VCaP (cell line): Measurements from ENCODE around the gene TBXA2R.
"Not testable (repeated sequence)": the region's sequence is repeated elsewhere in the genome, so short reads cannot be mapped to it uniquely, and the experiment has no call there.

ENCODE experiments used
- H3K27ac ChIP-seq: fragments of 450-650 bp; 2 replicates; pipeline ENCODE4 v1.5.1; 2017
- TF ChIP-seq, protein P1 (sequence below): fragments of 450-650 bp; conservative IDR thresholded peaks from 2 replicates; pipeline ENCODE4 v1.5.1; 2017; ENCODE audit warnings: mild to moderate bottlenecking, moderate library complexity

The TBXA2R gene

DNA sequence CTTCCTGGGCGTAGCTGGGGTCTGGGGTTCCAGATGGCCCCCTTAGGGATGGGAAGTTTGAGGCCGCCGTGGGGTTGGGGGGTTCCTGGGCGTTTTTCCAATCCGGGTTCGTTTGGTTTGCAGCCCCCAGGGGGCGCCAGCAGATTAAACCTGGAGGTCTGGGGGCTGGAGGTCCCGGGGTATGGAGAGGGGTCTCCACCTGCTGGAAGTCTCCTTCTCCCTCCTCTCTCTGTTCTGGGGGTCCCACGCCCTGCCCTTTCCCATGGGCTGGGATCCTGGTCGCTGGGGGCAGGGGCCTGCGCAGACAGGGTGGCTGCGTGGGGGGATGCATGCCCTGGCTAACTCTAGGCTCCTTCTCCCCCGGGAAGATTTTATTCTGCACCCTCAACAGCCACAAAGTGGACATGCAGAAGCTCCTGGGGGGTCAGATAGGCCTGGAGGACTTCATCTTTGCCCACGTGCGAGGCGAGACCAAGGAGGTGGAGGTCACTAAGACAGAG lies 20.5 kb downstream of the TBXA2R start:
- H3K27ac ChIP-seq, result no peak overlapping the region
- TF ChIP-seq, protein P1, sequence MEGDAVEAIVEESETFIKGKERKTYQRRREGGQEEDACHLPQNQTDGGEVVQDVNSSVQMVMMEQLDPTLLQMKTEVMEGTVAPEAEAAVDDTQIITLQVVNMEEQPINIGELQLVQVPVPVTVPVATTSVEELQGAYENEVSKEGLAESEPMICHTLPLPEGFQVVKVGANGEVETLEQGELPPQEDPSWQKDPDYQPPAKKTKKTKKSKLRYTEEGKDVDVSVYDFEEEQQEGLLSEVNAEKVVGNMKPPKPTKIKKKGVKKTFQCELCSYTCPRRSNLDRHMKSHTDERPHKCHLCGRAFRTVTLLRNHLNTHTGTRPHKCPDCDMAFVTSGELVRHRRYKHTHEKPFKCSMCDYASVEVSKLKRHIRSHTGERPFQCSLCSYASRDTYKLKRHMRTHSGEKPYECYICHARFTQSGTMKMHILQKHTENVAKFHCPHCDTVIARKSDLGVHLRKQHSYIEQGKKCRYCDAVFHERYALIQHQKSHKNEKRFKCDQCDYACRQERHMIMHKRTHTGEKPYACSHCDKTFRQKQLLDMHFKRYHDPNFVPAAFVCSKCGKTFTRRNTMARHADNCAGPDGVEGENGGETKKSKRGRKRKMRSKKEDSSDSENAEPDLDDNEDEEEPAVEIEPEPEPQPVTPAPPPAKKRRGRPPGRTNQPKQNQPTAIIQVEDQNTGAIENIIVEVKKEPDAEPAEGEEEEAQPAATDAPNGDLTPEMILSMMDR, result peak; percentile 25

DNA sequence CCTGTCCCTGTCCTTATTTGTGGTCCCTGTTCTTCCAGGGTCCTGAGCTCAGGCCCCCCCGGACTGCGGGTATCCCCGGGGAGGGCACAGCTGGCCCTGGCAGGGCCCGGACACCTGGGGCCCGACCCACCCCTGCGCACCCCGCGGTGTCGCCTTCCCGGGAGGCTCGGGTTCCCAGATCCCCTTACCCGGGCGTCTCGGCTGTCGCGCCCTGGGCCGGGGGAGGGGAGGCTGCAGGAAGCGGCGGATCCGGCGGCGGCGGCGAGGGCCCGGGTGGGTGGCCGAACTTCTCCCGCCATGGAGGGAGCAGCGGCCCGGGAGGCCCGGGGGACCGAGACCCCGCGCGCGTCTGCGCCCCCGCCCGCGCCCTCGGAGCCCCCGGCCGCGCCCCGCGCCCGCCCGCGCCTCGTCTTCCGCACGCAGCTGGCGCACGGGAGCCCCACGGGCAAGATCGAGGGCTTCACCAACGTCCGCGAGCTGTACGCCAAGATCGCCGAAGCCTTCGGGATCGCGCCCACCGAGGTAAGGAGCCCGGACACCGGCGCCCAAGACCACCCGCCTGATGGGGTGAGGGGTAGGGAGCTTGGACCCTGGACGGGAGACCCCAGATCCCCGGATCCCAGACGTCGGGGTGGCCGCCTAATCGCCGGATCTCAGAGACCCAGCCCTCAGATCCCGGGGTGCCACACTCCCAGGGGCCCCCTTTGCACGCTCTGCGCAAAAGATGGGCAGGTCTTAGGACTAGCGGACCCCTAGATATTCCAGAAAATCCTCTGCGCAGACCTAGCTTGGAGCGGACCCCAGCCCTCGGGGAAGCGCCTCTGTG lies 21.2 kb downstream of the TBXA2R start, which contains the start of gene GIPC3:
GIPC3 (plus strand) TSS at position 178 of the 826 bp plus-strand sequence; CDS start at position 298, 120 bp downstream.
- H3K27ac ChIP-seq, result no peak within 1 kb of the TSS
- TF ChIP-seq, protein P1, result no peak

DNA sequence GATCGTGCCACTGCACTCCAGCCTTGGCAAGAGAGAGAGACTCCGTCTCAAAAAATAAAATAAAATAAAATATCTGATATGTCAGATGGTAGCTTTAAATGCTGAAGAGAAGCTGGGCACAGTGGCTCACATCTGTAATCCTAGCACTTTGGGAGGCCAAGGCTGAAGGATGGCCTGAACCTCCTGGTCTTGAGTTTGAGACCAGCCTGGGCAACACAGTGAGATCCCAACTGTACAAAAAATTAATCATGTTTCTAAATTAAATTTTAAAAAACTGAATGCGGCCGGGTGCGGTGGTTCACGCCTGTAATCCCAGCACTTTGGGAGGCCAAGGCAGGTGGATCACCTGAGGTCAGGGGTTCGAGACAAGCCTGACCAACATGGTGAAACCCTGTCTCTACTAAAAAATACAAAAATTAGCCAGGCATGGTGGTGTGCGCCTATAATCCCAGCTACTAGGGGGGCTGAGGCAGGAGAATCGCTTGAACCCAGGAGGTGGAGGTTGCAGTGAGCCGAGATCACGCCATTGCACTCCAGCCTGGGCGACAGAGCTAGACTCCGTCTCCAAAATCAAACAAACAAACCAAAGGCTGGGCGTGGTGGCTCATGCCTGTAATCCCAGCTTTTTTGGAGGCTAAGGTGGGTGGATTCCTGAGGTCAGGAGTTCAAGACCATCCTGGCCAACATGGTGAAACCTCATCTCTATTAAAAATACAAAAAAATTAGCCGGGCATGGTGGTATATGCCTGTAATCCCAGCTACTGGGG lies 22.5 kb downstream of the TBXA2R start:
- H3K27ac ChIP-seq, result not testable (repeated sequence)

DNA sequence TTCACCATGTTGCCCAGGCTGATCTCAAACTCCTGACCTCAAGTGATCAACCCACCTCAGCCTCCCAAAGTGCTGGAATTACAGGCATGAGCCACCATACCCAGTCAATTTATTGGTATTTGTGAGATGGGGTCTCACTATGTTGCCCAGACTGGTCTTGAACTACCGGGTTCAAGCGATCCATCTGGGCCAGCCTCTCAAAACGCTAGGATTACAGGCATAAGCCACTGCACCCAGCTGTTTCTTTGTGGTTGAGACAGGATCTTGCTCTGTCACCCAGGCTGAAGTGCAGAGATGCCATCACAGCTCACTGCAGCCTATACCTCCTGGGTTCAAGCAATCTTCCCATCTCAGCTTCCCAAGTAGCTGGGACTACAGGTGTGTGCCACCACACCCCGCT lies 24.9 kb downstream of the TBXA2R start:
- H3K27ac ChIP-seq, result not testable (repeated sequence)

DNA sequence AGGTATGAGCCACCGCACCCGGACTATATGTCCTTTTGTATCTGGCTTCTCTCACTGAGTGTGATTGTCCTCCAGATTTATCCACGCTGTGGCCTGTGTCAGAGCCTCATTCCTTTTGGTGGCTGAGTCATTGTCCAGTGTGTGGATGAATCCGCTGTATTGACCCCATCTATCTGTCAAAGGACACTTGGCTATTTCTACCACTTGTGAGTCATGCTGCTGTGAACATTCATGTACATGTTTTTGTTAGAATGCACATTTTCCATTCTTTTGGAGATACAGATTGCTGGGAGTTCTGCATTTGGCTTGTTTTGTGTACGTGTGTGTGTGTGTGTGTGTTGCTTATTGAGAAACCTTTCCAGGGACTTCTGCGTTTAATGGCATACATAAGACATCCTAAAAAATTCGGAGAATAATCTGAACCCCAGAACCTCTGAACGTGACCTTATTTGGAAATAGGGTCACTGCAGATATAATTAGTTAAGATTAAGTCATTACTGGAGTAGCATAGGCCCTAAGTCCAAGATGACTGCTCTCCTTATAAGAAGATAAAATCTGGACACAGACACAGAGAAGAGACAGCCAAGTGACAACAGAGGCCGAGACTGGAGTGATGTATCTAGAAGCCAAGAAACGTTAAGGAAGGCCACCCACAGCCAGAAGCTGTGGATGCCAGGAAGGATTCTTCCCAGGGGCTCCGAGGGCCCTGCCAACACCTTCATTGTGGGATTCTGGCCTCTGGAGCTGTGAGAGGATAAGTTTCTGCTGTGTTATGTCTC lies 26.3 kb downstream of the TBXA2R start:
- TF ChIP-seq, protein P1, result no peak
- H3K27ac ChIP-seq, result no peak overlapping the region

DNA sequence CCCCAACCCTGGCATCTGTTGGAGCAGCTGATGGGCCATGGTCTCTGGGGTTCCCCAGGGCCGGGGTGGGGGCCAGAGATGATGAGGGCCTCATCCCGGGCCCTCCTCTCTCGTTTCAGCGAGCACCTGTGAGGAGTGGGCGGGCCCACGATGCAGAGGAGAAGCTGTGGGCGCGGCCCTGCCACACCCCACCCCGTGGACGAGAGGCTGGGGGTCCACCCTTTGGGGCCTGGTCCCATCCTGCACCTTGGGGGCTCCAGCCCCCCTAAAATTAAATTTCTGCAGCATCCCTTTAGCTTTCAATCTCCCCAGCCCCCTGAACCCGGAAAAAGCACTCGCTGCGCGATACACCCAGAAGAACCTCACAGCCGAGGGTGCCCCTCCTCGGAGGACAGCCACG lies 28.3 kb downstream of the TBXA2R start:
- H3K27ac ChIP-seq, result no peak overlapping the region
- TF ChIP-seq, protein P1, result no peak

DNA sequence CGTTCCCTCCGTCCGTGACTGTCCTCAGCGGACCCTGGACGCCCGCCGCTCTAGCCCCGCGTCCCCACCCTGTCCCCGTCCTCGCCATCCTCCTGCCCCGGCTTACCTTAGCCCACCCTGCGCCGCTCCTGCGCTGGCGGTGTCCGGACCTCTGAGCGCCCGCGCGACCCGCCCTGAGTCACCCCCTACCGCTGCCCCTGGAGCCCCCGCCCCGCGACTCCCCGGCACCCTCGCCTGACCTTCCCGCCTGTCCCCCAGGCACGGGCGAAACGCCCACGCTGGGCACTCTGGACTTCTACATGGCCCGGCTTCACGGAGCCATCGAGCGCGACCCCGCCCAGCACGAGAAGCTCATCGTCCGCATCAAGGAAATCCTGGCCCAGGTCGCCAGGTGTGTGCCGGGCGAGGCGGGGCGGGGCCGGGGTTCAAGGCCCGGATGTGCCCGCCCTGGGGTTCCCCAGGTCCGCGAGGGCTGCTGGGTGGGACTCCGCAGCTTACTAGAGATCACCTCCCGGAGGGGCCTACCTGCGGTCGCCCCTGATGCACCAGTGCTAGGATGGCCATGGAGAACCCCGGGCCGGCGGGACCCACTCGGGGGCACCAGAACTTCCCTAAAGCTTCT lies 28.8 kb downstream of the TBXA2R start:
- H3K27ac ChIP-seq, result no peak overlapping the region
- TF ChIP-seq, protein P1, result no peak
